ENCODE results near the gene SPATA2L. TPM values are rescaled to one million over a fixed set of nuclear protein-coding genes. Genes with fewer than 3 reads are reported as not detected.

SPATA2L gene
- total and polyA plus RNA-seq, 2 of the 13 experiments (the other 11 are each of a cell fraction or from before 2014, with no cell fraction given): 9.1 to 20.7 TPM

DNA sequence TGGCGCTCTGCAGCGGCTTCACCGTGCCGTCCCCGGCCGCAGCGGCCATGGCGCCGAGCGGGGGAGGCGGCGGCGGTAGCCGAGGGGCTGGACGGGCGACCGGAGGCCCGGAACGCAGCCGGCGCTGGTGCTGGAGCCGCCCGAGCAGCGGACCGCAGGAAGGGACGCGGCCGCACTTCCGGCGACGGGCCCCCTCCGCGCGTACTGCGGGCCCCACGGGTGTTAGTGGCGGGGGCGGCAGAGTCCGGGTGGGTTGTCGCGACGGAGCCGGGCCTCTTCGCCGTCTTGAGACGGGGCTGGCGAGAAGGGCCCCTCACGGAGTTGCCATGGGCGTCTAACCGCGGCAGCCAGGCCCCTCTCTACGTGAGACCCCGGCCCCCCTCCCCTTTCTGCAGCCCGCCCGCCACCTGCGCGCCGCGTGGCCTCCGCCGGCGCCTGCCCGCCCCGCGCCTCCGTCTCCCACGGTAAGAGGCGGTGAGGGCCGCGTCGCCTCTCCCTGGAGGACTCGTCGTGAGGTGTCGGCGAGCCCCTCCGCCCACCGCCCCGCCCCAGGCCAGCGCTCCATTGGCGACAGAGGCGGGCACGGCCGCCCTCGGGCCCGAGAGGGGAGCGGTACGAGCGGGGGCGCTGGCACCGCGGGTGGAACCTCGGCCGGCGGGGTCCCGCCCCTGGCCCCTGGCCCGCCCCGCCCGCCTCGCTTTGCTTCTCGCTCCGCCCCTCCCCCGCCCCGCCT, 19.5 kb upstream of the SPATA2L start, which contains the start of the genes VPS9D1 and ZNF276 (continued):
- TF ChIP-seq HNF4G (IDR thresholded peaks at IDR 0.05; ENCODE audit: borderline replicate concordance, low read depth, low read length) (peak; percentile 46; the same call in 1 of the 2 replicates), HNF4G (CRISPR knock-in tag; IDR thresholded peaks at IDR 0.05; ENCODE audit: borderline replicate concordance, low read depth) (no peak; the same call in 1 of the 2 replicates), ZNF781 (CRISPR knock-in tag; IDR thresholded peaks at IDR 0.05; ENCODE audit: borderline replicate concordance, not compliant biosample characterization) (no peak), MYC (CRISPR knock-in tag; IDR thresholded peaks at IDR 0.05; ENCODE audit: borderline replicate concordance) (peak; percentile 98), BORCS8-MEF2B (CRISPR knock-in tag; IDR thresholded peaks at IDR 0.05) (peak; percentile 90; the same call in 1 of the 2 replicates), ZNF20 (CRISPR knock-in tag; IDR thresholded peaks at IDR 0.05) (no peak), RAD21 (CRISPR knock-in tag; IDR thresholded peaks at IDR 0.05) (peak; percentile 51), ISL2 (CRISPR knock-in tag; IDR thresholded peaks at IDR 0.05) (no peak; the same call in 1 of the 2 replicates)
- TF ChIP-seq, protein P1, sequence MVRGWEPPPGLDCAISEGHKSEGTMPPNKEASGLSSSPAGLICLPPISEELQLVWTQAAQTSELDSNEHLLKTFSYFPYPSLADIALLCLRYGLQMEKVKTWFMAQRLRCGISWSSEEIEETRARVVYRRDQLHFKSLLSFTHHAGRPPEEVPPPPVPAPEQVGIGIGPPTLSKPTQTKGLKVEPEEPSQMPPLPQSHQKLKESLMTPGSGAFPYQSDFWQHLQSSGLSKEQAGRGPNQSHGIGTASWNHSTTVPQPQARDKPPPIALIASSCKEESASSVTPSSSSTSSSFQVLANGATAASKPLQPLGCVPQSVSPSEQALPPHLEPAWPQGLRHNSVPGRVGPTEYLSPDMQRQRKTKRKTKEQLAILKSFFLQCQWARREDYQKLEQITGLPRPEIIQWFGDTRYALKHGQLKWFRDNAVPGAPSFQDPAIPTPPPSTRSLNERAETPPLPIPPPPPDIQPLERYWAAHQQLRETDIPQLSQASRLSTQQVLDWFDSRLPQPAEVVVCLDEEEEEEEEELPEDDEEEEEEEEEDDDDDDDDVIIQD (CRISPR knock-in tag; IDR thresholded peaks at IDR 0.05; ENCODE audit: low read depth): no peak
- TF ChIP-seq, protein P2, sequence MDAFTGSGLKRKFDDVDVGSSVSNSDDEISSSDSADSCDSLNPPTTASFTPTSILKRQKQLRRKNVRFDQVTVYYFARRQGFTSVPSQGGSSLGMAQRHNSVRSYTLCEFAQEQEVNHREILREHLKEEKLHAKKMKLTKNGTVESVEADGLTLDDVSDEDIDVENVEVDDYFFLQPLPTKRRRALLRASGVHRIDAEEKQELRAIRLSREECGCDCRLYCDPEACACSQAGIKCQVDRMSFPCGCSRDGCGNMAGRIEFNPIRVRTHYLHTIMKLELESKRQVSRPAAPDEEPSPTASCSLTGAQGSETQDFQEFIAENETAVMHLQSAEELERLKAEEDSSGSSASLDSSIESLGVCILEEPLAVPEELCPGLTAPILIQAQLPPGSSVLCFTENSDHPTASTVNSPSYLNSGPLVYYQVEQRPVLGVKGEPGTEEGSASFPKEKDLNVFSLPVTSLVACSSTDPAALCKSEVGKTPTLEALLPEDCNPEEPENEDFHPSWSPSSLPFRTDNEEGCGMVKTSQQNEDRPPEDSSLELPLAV (CRISPR knock-in tag; conservative IDR thresholded peaks at IDR 0.05; ENCODE audit: low read depth): peak; percentile 91; the same call in 1 of the 2 replicates
- TF ChIP-seq, protein P3, sequence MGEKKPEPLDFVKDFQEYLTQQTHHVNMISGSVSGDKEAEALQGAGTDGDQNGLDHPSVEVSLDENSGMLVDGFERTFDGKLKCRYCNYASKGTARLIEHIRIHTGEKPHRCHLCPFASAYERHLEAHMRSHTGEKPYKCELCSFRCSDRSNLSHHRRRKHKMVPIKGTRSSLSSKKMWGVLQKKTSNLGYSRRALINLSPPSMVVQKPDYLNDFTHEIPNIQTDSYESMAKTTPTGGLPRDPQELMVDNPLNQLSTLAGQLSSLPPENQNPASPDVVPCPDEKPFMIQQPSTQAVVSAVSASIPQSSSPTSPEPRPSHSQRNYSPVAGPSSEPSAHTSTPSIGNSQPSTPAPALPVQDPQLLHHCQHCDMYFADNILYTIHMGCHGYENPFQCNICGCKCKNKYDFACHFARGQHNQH (CRISPR knock-in tag; IDR thresholded peaks at IDR 0.05): peak; percentile 64; the same call in 1 of the 2 replicates
- TF ChIP-seq, protein P4, sequence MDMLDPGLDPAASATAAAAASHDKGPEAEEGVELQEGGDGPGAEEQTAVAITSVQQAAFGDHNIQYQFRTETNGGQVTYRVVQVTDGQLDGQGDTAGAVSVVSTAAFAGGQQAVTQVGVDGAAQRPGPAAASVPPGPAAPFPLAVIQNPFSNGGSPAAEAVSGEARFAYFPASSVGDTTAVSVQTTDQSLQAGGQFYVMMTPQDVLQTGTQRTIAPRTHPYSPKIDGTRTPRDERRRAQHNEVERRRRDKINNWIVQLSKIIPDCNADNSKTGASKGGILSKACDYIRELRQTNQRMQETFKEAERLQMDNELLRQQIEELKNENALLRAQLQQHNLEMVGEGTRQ (IDR thresholded peaks at IDR 0.05; ENCODE audit: low read depth, low read length): no peak
- TF ChIP-seq, protein P4 (CRISPR knock-in tag; IDR thresholded peaks at IDR 0.05; ENCODE audit: borderline replicate concordance): no peak; the same call in 1 of the 2 replicates
- TF ChIP-seq, protein P5, sequence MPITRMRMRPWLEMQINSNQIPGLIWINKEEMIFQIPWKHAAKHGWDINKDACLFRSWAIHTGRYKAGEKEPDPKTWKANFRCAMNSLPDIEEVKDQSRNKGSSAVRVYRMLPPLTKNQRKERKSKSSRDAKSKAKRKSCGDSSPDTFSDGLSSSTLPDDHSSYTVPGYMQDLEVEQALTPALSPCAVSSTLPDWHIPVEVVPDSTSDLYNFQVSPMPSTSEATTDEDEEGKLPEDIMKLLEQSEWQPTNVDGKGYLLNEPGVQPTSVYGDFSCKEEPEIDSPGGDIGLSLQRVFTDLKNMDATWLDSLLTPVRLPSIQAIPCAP (CRISPR knock-in tag; IDR thresholded peaks at IDR 0.05; ENCODE audit: low read depth): peak; percentile 79; the same call in 1 of the 2 replicates
- TF ChIP-seq, protein P6, sequence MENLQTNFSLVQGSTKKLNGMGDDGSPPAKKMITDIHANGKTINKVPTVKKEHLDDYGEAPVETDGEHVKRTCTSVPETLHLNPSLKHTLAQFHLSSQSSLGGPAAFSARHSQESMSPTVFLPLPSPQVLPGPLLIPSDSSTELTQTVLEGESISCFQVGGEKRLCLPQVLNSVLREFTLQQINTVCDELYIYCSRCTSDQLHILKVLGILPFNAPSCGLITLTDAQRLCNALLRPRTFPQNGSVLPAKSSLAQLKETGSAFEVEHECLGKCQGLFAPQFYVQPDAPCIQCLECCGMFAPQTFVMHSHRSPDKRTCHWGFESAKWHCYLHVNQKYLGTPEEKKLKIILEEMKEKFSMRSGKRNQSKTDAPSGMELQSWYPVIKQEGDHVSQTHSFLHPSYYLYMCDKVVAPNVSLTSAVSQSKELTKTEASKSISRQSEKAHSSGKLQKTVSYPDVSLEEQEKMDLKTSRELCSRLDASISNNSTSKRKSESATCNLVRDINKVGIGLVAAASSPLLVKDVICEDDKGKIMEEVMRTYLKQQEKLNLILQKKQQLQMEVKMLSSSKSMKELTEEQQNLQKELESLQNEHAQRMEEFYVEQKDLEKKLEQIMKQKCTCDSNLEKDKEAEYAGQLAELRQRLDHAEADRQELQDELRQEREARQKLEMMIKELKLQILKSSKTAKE (CRISPR knock-in tag; IDR thresholded peaks at IDR 0.05; ENCODE audit: borderline replicate concordance): peak; percentile 34; the same call in 1 of the 2 replicates
